Choroid plexus epithelial cell (primary cell): ENCODE measurements around the gene FTCD.
"Not testable (repeated sequence)": the region's sequence is repeated elsewhere in the genome, so short reads cannot be mapped to it uniquely, and the experiment has no call there.

Experiments
- DNase-seq: peaks from one replicate; pipeline ENCODE4 v3.0.0-alpha.2; 2010; ENCODE audit warnings: low read depth
- H3K4me3 ChIP-seq: 2 replicates; pipeline ENCODE4 v1.5.1; 2011; ENCODE audit warnings: low read depth, mild to moderate bottlenecking, control low read depth, low read length, moderate library complexity
- CTCF ChIP-seq: conservative IDR thresholded peaks from 2 replicates; pipeline ENCODE4 v1.5.1; 2011; ENCODE audit warnings: low read depth, mild to moderate bottlenecking, control low read depth, inconsistent platforms, low read length, moderate library complexity

FTCD gene

GRCh38 chr21:46185716-46186115, 30.3 kb upstream of the FTCD start:
- H3K4me3 ChIP-seq = no peak overlapping the region
- TF ChIP-seq CTCF = no peak

GRCh38 chr21:46184625-46185555, 29.5 kb upstream of the FTCD start:
- DNase-seq = peak; percentile 94
- TF ChIP-seq CTCF = no peak
- H3K4me3 ChIP-seq = peak overlapping the region; percentile 73

More at GRCh38 chr21:46185716-46186115, 30.3 kb upstream of the FTCD start:
- no peak for DNase-seq

- no peak for TF ChIP-seq CTCF
- H3K4me3 ChIP-seq = peak within 1 kb of the TSS; percentile 73
- DNase-seq = peak; percentile 90
These were observed 28.7 kb upstream of the FTCD start, which contains the start of gene SPATC1L for GRCh38 chr21:46183910-46184624. TSS of gene SPATC1L (minus strand) at chr21:46184459. CDS start at chr21:46182816, 1,643 bp downstream.

- peak overlapping the region; percentile 70 for H3K4me3 ChIP-seq
- DNase-seq = not testable (repeated sequence)
These were observed 28.0 kb upstream of the FTCD start for GRCh38 chr21:46183337-46183909.

GRCh38 chr21:46182548-46183336, 27.4 kb upstream of the FTCD start:
- no peak for DNase-seq
- no peak for TF ChIP-seq CTCF
- H3K4me3 ChIP-seq = peak overlapping the region; percentile 10

- DNase-seq = no peak
- H3K4me3 ChIP-seq = no peak overlapping the region
- TF ChIP-seq CTCF = no peak
These were observed 26.7 kb upstream of the FTCD start for GRCh38 chr21:46181953-46182547.
